Renal cortical epithelial cell (primary cell): ENCODE measurements around the gene SENP7. TPM values are rescaled to one million over a fixed set of nuclear protein-coding genes. Genes with fewer than 3 reads are reported as not detected.

ENCODE experiments used
- total RNA-seq: library from RNA; depleted of rRNA; stranded (reverse); fragments of >200 nt; gene quantifications from 2 replicates; pipeline ENCODE4 v1.2.3, GENCODE V29; 2014

SENP7 gene
- total RNA-seq, 1 donor from 2014 or later: 16.4 TPM

Other genes with a start within 250 kb of the SENP7 start
- 0.35 TPM in 2 replicates for gene IMPG2, start 192.6 kb downstream of the SENP7 start, total RNA-seq
- 39.6 and 61.0 TPM in 2 replicates for gene TRMT10C, start 48.7 kb upstream of the SENP7 start, total RNA-seq
- gene PCNP, start 61.0 kb upstream of the SENP7 start, total RNA-seq: 88.9 and 148 TPM in 2 replicates
- gene ZBTB11, start 163.9 kb upstream of the SENP7 start, total RNA-seq: 26.0 and 26.9 TPM in 2 replicates
- gene RPL24, start 173.5 kb upstream of the SENP7 start, total RNA-seq: 838 and 2,187 TPM in 2 replicates
- gene CEP97, start 211.4 kb upstream of the SENP7 start, total RNA-seq: 12.5 and 16.2 TPM in 2 replicates